Epidermal melanocyte (primary cell): ENCODE data around the gene GJC1.
"Not testable (repeated sequence)": the region's sequence is repeated elsewhere in the genome, so short reads cannot be mapped to it uniquely, and the experiment has no call there.

Source experiments
- DNase-seq: peaks from one replicate; pipeline ENCODE4 v3.0.0; 2011; ENCODE audit warnings: low spot score; ENCODE audit not compliant: insufficient read length

Gene GJC1

GRCh38 chr17:44846206-44846605, 16.1 kb upstream of the GJC1 start:
- DNase-seq, result no peak

GRCh38 chr17:44844390-44844830, 14.3 kb upstream of the GJC1 start:
- no peak for DNase-seq

DNA sequence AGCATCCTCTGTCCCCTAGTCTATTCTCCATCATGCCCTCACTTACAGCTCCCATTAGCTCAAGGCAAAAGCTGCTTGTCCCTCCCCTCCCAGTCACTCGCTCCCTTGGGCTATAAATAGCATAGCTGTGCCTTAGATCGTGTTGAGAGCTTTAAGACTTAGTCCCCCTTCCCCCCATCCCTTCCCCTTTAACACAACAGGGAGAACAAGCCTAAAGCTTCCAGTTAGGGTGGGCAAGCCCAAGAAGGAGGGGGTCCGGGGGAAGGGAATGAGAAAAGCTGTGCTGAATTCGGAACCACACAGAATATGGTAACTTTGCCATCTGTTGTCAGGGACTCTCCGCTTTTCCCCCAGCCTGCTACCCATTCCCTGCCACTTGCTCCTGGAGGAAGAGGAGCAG, 12.7 kb upstream of the GJC1 start:
- DNase-seq, result no peak

- no peak for DNase-seq
These were observed 10.8 kb upstream of the GJC1 start for GRCh38 chr17:44840936-44841335.

DNA sequence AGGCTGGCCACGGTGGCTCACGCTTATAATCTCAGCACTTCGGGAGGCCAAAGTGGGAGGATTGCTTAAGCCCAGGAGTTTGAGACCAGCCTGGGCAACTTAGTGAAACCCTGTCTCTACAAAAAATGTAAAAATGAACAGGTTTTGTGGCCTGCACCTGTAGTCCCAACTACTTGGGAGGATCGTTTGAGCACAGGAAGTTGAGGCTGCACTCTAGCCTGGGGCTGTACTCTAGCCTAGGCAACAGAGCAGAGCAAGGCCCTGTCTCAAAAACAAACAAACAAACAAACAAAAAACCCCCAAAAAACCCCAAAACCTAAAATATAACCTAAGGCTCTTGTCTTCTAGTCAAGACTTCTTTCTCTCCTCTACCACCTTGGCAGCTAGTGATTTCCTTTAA, 10.2 kb upstream of the GJC1 start:
- no peak for DNase-seq

DNA sequence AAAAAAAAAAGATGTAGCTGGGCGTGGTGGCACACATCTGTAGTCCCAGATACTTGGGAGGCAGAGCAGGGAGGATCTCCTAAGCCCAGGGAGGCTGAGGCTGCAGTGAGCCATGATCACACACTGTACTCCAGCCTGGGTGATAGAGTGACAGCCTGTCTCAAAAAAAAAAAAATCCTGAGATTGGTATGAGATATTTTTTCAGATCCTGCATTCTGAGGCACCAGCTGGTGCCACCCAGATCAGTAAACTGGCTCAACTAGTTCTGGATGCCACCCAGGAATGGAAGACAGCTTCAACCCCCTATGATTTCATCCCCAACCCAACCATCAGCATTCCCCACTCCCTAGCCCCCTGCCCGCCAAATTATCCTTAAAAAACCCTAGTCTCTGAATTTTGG, 7.1 kb upstream of the GJC1 start:
- DNase-seq, result no peak

DNA sequence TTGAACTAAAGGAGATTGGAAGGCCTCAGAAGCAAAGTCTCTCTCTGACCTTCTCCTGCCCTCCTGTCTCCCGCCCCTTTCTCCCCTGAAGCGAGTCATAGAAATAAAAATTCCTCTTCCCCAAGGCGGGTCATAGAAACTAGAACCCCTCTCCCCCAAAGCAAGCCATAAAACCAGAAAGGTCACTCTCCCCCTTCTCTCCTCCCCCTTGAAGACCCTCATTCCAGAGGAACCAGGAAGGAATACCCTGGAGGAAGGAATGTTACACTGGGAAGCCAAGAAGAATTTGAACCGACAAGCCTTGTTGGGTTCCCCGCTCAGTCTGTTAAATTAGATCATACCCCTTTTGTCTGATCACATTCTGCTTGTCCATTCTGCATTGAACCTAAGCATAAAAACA, 2.7 kb upstream of the GJC1 start:
- DNase-seq, result no peak

GRCh38 chr17:44831371-44831770, 1.3 kb upstream of the GJC1 start:
- no peak for DNase-seq

- no peak for DNase-seq
These were observed 537 bp upstream of the GJC1 start for GRCh38 chr17:44830359-44831288.

- DNase-seq, result no peak
These were observed 1.1 kb downstream of the GJC1 start for GRCh38 chr17:44828919-44829522.

DNA sequence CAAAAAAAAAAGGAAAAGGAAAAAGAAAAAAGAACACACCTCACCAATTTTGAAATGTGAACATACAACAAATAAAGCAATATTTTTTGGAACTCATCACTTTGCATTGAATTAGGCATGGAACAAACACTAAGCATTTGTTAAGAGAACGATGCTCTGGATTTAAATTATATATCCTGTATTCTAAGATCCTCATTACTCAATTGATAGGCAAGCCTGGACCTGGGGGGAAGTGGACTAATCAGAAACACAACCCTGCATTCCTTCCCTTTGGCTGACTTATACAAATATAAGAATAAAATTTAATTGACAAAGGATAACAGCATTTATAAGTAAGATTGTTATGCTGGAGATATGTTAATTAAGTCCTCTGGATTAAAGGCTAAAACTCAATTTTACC, 2.2 kb downstream of the GJC1 start:
- no peak for DNase-seq

- DNase-seq, result no peak
These were observed 3.8 kb downstream of the GJC1 start for GRCh38 chr17:44826123-44826790.

- not testable (repeated sequence) for DNase-seq
These were observed 4.9 kb downstream of the GJC1 start for GRCh38 chr17:44825236-44825635.

GRCh38 chr17:44820631-44821212, 9.4 kb downstream of the GJC1 start:
- DNase-seq, result peak; percentile 84

- not testable (repeated sequence) for DNase-seq
These were observed 11.6 kb downstream of the GJC1 start for GRCh38 chr17:44818508-44818907.

DNA sequence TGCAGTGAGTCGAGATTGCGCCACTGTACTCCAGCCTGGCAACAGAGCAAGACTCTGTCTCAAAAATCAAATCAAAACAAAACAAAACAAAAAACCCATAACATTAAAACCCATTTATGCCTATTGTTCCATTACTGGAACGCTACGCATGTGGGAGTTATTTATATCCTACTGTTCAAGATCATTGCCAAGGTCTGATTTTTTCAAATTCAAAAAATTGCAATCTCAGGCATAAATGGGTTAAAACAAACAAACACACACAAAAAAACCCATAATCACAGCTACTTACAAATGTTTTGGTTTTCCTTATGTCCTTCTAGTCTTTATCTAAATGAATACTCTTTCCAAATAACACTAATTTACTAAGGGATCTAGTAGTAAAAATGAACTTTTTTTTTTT, 17.8 kb downstream of the GJC1 start:
- no peak for DNase-seq

DNA sequence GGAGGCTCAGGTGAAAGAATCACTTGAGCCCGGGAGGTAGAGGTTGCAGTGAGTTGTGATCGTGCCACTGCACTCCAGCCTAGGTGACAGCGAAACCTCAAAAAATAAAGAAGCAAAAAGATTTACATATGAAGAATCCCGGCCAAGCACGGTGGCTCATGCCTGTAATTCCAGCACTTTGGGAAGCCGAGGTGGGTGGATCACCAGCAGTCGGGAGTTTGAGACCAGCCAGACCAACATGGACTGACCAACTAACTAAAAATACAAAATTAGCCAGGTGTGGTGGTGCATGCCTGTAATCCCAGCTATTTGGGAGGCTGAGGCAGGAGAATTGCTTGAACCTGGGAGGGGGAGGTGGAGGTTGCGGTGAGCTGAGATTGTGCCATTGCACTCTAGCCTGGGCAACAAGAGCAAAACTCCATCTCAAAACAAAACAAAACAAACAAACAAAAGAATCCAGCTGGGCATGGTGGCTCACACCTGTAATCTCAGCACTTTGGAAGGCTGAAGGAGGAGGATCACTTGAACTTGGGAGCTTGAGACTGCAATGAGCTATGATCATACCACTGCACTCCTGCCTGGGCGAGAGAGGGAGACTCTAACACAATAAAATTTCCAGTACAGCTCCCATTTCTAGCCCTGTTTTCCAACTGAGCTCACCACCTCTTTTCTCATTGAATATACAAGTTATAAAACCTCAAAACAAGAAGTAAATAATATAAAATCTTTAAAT, 21.3 kb downstream of the GJC1 start:
- not testable (repeated sequence) for DNase-seq

DNA sequence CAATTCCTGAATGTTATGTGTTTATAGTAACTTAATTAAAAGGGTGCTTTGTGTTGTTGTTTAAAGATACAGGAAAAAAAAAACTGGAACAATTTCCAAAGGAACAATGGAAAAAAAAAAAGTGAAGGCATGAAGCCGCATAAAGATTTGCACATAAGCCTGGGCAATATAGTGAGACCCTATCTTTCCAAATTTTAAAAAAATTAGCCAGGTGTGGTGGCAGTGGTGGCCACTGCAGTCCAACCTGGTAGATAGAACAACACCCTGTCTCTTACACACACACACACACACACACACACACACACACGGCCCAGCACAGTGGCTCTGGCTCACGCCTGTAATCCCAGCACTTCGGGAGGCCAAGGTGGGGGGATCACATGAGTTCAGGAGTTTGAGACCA, 21.9 kb downstream of the GJC1 start:
- DNase-seq, result no peak

DNA sequence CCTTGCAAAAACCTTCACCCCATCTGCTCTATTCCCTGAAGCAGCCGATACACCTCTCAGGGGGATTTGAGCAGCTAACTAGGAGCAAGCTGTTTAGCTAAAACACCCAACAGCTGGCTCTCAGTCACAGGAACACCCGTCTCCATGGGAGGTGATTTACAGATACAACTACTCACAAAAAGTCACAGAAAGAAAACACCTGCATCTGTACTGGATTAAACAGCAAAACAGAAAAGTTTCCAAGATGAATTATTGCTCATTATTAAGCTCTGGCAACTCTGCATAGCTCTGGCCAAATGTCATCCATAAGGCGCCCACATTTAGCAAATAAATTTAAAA, 22.3 kb downstream of the GJC1 start:
- DNase-seq, result no peak

- no peak for DNase-seq
These were observed 22.8 kb downstream of the GJC1 start for GRCh38 chr17:44807093-44807816.
